ENCODE measurements around the gene GARIN5A. TPM values are rescaled to one million over a fixed set of nuclear protein-coding genes. Genes with fewer than 3 reads are reported as not detected.

GARIN5A gene
- total RNA-seq, 6 donors from 2014 or later, result 2.4 to 10.1 (median 3.0) TPM; not detected in 1

DNA sequence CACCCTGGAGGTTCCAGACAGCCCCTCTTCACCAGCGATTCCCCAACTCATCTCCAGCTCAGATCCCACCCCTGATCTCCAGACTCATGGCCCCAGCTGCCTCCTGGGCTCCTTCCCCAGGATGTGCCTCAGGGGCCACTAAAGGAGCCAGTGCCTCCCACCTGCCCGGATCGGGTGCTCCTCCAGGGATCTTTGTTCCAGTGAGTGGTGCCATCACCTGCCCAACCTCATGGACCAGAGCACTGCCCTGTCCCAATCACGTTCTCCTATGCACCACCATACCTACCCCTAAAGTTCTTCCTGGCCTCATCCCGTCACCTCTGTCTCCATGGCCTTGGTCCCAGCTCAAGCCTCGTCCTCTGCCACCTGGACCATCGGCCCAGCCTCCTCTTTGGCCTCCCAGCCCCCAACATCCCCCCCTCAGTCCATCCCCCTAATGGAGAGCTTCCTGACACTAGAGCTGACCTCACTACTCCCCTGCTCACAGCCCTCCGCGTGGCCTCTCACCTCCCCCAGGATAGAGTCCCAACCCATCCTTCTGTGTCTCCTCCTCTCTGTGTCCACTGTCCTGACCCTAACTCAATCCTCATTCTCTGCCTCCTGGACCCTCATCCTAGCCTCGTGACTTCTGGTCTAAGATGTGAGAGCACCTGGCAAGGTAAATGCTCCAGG is 8.8 kb upstream of the GARIN5A start:
- Histone ChIP-seq H3K36me3 (peaks cover 12 to 42% (median 32%) of the 10 kb centered on the region in 4 donors), H3K4me1 (peaks cover 0 to 3% (median 0%) of the 10 kb centered on the region in 4 donors), H3K27ac (no peak overlapping the region), H3K27me3 (no peaks in the 10 kb centered on the region), H3K4me3 (no peak overlapping the region), H3K9me3 (no peaks in the 10 kb centered on the region)
- DNase-seq (no peak), ATAC-seq (ENCODE audit: low FRiP score in 2 of 2) (no peak)
- TF ChIP-seq POLR2AphosphoS5 (IDR thresholded peaks at IDR 0.05), result no peak
- TF ChIP-seq EP300 (IDR thresholded peaks at IDR 0.05), result no peak
- no peak for TF ChIP-seq POLR2A (IDR thresholded peaks at IDR 0.05)
- TF ChIP-seq CTCF (IDR thresholded peaks at IDR 0.05), result no peak
- 90 to 92% methylated on average over 10 of the region's 10 CpGs for WGBS, 2 donors

DNA sequence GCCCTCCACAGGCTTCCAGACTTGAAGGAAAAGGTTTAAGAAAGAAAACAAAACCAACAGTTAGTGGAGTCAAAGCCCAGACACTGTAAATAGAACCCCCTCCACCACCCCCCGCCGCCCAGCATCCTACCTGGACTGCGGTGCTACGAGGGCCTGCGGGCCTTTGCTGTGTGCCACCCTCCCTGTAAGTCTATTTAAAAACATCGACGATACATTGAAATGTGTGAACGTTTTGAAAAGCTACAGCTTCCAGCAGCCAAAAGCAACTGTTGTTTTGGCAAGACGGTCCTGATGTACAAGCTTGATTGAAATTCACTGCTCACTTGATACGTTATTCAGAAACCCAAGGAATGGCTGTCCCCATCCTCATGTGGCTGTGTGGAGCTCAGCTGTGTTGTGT is 6.3 kb upstream of the GARIN5A start:
- DNase-seq, result no peak
- no peak for ATAC-seq (ENCODE audit: low FRiP score in 2 of 2)
- Histone ChIP-seq H3K4me3 (no peak overlapping the region), H3K9me3 (no peaks in the 10 kb centered on the region), H3K27ac (no peak overlapping the region), H3K36me3 (peaks cover 23 to 67% (median 47%) of the 10 kb centered on the region in 4 donors), H3K27me3 (no peaks in the 10 kb centered on the region), H3K4me1 (peaks cover 0 to 13% (median 6%) of the 10 kb centered on the region in 4 donors)
- WGBS, 2 donors, result 90 to 91% methylated on average over 10 of the region's 10 CpGs
- TF ChIP-seq POLR2AphosphoS5 (IDR thresholded peaks at IDR 0.05) (no peak), POLR2A (IDR thresholded peaks at IDR 0.05) (no peak), CTCF (IDR thresholded peaks at IDR 0.05) (no peak), EP300 (IDR thresholded peaks at IDR 0.05) (no peak)

DNA sequence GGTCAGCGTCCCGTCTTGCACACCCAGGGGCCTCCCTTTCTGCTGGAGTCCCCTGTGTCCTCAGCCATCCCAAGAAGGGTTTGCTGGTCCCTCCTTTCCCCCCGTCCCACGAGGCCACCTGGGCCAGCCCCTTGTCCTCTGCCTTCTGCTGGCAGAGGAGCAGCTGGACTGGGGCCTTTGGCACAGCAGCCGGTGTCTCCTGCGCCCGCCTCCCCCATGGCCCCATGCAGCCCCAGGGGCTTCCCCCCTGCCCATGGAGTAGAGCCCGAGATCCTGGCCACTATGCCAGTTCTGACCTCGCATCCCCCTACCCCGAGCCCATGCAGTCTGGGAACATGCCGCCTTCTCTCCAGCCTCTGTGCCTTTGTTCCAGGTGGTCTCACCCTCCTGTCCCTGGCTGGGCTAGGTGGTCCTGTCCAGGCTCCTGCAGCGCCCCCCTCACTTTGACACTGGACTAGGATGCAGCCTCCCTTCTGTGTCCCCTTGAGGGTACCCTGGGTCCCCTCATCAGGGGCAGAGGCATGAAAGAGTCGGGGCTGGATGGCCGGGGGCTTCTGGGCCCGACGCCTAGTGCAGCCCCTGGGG is 5.7 kb upstream of the GARIN5A start:
- Histone ChIP-seq H3K36me3 (peaks cover 23 to 68% (median 47%) of the 10 kb centered on the region in 4 donors), H3K4me3 (no peak overlapping the region), H3K27me3 (no peaks in the 10 kb centered on the region), H3K27ac (no peak overlapping the region), H3K9me3 (no peaks in the 10 kb centered on the region), H3K4me1 (peaks cover 5 to 18% (median 10%) of the 10 kb centered on the region in 4 donors)
- ATAC-seq (ENCODE audit: low FRiP score in 2 of 2) (no peak), DNase-seq (no peak)
- WGBS, 2 donors, result 80 to 84% methylated on average over 3 to 16 of the region's 16 CpGs
- TF ChIP-seq CTCF (IDR thresholded peaks at IDR 0.05), result no peak
- no peak for TF ChIP-seq EP300 (IDR thresholded peaks at IDR 0.05)
- TF ChIP-seq POLR2AphosphoS5 (IDR thresholded peaks at IDR 0.05), result no peak
- no peak for TF ChIP-seq POLR2A (IDR thresholded peaks at IDR 0.05)

- DNase-seq (peak in 1 of 2 donors; percentile 73), ATAC-seq (ENCODE audit: low FRiP score in 2 of 2) (no peak)
- Histone ChIP-seq H3K27ac (no peak overlapping the region), H3K36me3 (peaks cover 23 to 68% (median 47%) of the 10 kb centered on the region in 4 donors), H3K27me3 (no peaks in the 10 kb centered on the region), H3K4me3 (no peak overlapping the region), H3K4me1 (peaks cover 11 to 26% (median 15%) of the 10 kb centered on the region in 4 donors), H3K9me3 (no peaks in the 10 kb centered on the region)
- 91 to 92% methylated on average over 17 to 27 of the region's 27 CpGs for WGBS, 2 donors
- TF ChIP-seq CTCF (IDR thresholded peaks at IDR 0.05) (no peak), POLR2AphosphoS5 (IDR thresholded peaks at IDR 0.05) (no peak), EP300 (IDR thresholded peaks at IDR 0.05) (no peak), POLR2A (IDR thresholded peaks at IDR 0.05) (no peak)
These were observed 4.9 kb upstream of the GARIN5A start for GRCh38 chr19:50481351-50482149.
